H9 (cell line): ENCODE results near the gene ROBO1. TPM values are rescaled to one million over a fixed set of nuclear protein-coding genes. Genes with fewer than 3 reads are reported as not detected.

Source experiments
- DNase-seq: peaks from one replicate; pipeline ENCODE4 v3.0.0-alpha.2; 2017
- H2AFZ ChIP-seq: one replicate; pipeline ENCODE4 v1.6.1; 2013; ENCODE audit warnings: mild to moderate bottlenecking, low read length, control low read depth, moderate library complexity
- H2AK5ac ChIP-seq: 2 replicates; pipeline ENCODE4 v1.6.1; 2013; ENCODE audit warnings: low read length, control low read depth, mixed read lengths; ENCODE audit not compliant: insufficient read length
- H2BK120ac ChIP-seq: one replicate; pipeline ENCODE4 v1.6.1; 2013; ENCODE audit warnings: low read depth, mild to moderate bottlenecking, low read length, control low read depth, inconsistent platforms; ENCODE audit not compliant: poor library complexity, severe bottlenecking
- H2BK12ac ChIP-seq: 2 replicates; pipeline ENCODE4 v1.6.1; 2013; ENCODE audit warnings: low read length, control low read depth, mixed read lengths, low read depth; ENCODE audit not compliant: insufficient read length
- H2BK15ac ChIP-seq: 2 replicates; pipeline ENCODE4 v1.6.1; 2013; ENCODE audit warnings: low read depth, low read length, control low read depth
- H2BK20ac ChIP-seq: one replicate; pipeline ENCODE4 v1.6.1; 2013; ENCODE audit warnings: low read depth, mild to moderate bottlenecking, low read length, control low read depth, inconsistent platforms; ENCODE audit not compliant: poor library complexity, severe bottlenecking
- H2BK5ac ChIP-seq: 2 replicates; pipeline ENCODE4 v1.6.1; 2013; ENCODE audit warnings: low read length, control low read depth, mixed read lengths; ENCODE audit not compliant: insufficient read length
- H3K14ac ChIP-seq: 2 replicates; pipeline ENCODE4 v1.6.1; 2013; ENCODE audit warnings: low read length, control low read depth; ENCODE audit not compliant: insufficient read depth
- H3K18ac ChIP-seq: 2 replicates; pipeline ENCODE4 v1.6.1; 2013; ENCODE audit warnings: low read depth, mild to moderate bottlenecking, mixed read lengths, low read length, control low read depth; ENCODE audit not compliant: insufficient read length
- H3K23ac ChIP-seq: 2 replicates; pipeline ENCODE4 v1.6.1; 2013; ENCODE audit warnings: low read length, control low read depth, mixed read lengths, low read depth; ENCODE audit not compliant: insufficient read length
- H3K23me2 ChIP-seq: 2 replicates; pipeline ENCODE4 v1.6.1; 2013; ENCODE audit warnings: low read depth, mild to moderate bottlenecking, mixed read lengths, low read length, control low read depth; ENCODE audit not compliant: insufficient read length, poor library complexity, severe bottlenecking
- H3K27ac ChIP-seq: 2 replicates; pipeline ENCODE4 v1.5.1; 2013; ENCODE audit warnings: low read length, control low read depth, mixed read lengths, low read depth; ENCODE audit not compliant: insufficient read length
- H3K27me3 ChIP-seq: 2 replicates; pipeline ENCODE4 v1.6.1; 2013; ENCODE audit warnings: low read length, control low read depth, inconsistent platforms; ENCODE audit not compliant: insufficient read depth
- H3K4ac ChIP-seq: 2 replicates; pipeline ENCODE4 v1.6.1; 2013; ENCODE audit warnings: low read depth, mild to moderate bottlenecking, control low read depth, inconsistent platforms, low read length, moderate library complexity
- H3K4me1 ChIP-seq: 2 replicates; pipeline ENCODE4 v1.6.1; 2013; ENCODE audit warnings: low read length, control low read depth, inconsistent platforms; ENCODE audit not compliant: insufficient read depth
- H3K4me2 ChIP-seq: 2 replicates; pipeline ENCODE4 v1.6.1; 2013; ENCODE audit warnings: low read length, control low read depth, mixed read lengths; ENCODE audit not compliant: insufficient read length, insufficient read depth
- H3K56ac ChIP-seq: 2 replicates; pipeline ENCODE4 v1.6.1; 2013; ENCODE audit warnings: low read depth, mild to moderate bottlenecking, mixed read lengths, low read length, control low read depth; ENCODE audit not compliant: insufficient read length
- H3K79me1 ChIP-seq: 2 replicates; pipeline ENCODE4 v1.6.1; 2013; ENCODE audit warnings: low read depth, mild to moderate bottlenecking, moderate library complexity, low read length, control low read depth, inconsistent platforms; ENCODE audit not compliant: insufficient read depth, poor library complexity, severe bottlenecking
- H3K79me2 ChIP-seq: 2 replicates; pipeline ENCODE4 v1.6.1; 2013; ENCODE audit warnings: low read length, control low read depth, inconsistent platforms; ENCODE audit not compliant: insufficient read depth
- H3K9ac ChIP-seq: 2 replicates; pipeline ENCODE4 v1.6.1; 2013; ENCODE audit warnings: low read length, control low read depth, mixed read lengths; ENCODE audit not compliant: insufficient read length; ENCODE audit errors: extremely low read depth
- H3K9me3 ChIP-seq: one replicate; pipeline ENCODE4 v1.6.1; 2013; ENCODE audit warnings: low read depth, low read length, inconsistent platforms; ENCODE audit not compliant: control insufficient read depth
- H3T11ph ChIP-seq: one replicate; pipeline ENCODE4 v1.6.1; 2013; ENCODE audit warnings: mild to moderate bottlenecking, low read length, control low read depth, inconsistent platforms
- H4K20me1 ChIP-seq: one replicate; pipeline ENCODE4 v1.6.1; 2013; ENCODE audit not compliant: control insufficient read depth, insufficient read length, insufficient read depth
- H4K5ac ChIP-seq: 2 replicates; pipeline ENCODE4 v1.6.1; 2013; ENCODE audit warnings: low read depth, mild to moderate bottlenecking, mixed read lengths, low read length, control low read depth; ENCODE audit not compliant: insufficient read length
- H4K8ac ChIP-seq: replicated peaks from 2 replicates; pipeline ENCODE4 v1.6.1; 2013; ENCODE audit warnings: low read length, control low read depth, mixed read lengths, low read depth; ENCODE audit not compliant: insufficient read length
- H4K91ac ChIP-seq: 2 replicates; pipeline ENCODE4 v1.6.1; 2013; ENCODE audit warnings: low read depth, mild to moderate bottlenecking, moderate library complexity, mixed read lengths, low read length, control low read depth; ENCODE audit not compliant: insufficient read length
- H3K27ac Mint-ChIP-seq, 3 experiments: 2 replicates in 2 of 3; 3 replicates in 1 of 3; pipeline ENCODE4 v1.8.0; 2020 to 2021; ENCODE audit warnings: mixed read lengths in 3 of 3, mild to moderate bottlenecking in 1 of 3, moderate library complexity in 1 of 3
- H3K27me3 Mint-ChIP-seq: 2 replicates; pipeline ENCODE4 v1.8.0; 2021; ENCODE audit warnings: low read depth, mild to moderate bottlenecking, moderate library complexity, mixed read lengths
- H3K36me3 Mint-ChIP-seq, 3 experiments: 2 replicates in 2 of 3; 3 replicates in 1 of 3; pipeline ENCODE4 v1.8.0; 2020 to 2021; ENCODE audit warnings: low read depth in 3 of 3, mixed read lengths in 3 of 3; ENCODE audit not compliant: insufficient read depth in 1 of 3
- H3K4me1 Mint-ChIP-seq, 2 experiments: 2 replicates each; pipeline ENCODE4 v1.8.0; 2020; ENCODE audit warnings: mixed read lengths in 2 of 2
- H3K4me3 Mint-ChIP-seq, 2 experiments: 2 replicates in 1 of 2; 3 replicates in 1 of 2; pipeline ENCODE4 v1.8.0; 2020 to 2021; ENCODE audit warnings: mild to moderate bottlenecking in 2 of 2, mixed read lengths in 2 of 2, moderate library complexity in 1 of 2
- H3K9me3 Mint-ChIP-seq, 2 experiments: 2 replicates in 1 of 2; 3 replicates in 1 of 2; pipeline ENCODE4 v1.8.0; 2020; ENCODE audit warnings: mild to moderate bottlenecking in 2 of 2, mixed read lengths in 2 of 2, moderate library complexity in 1 of 2
- CTCF ChIP-seq: fragments of 200-600 bp; sonication (generic); conservative IDR thresholded peaks from 3 replicates; pipeline ENCODE4 v1.8.0; 2021; ENCODE audit warnings: antibody characterized with exemption, mild to moderate bottlenecking
- WGBS: extraction: QIAGEN DNeasy Blood & Tissue Kit; methylation state at CpG from one replicate; pipeline ENCODE4 v1.1.7; 2013; ENCODE audit warnings: missing lambda C conversion rate, low lambda C conversion rate, mixed read lengths; ENCODE audit not compliant: insufficient read length; ENCODE audit errors: extremely low coverage; 5-methylcytosine and 5-hydroxymethylcytosine counted together
- total RNA-seq: library from RNA; stranded (reverse); gene quantifications from 2 replicates; pipeline ENCODE4 v1.2.1, GENCODE V29; 2021

Gene ROBO1
- total RNA-seq, 1 experiment from 2014 or later: 62.7 TPM

GRCh38 chr3:78999139-78999538 is 768.7 kb downstream of the ROBO1 start:
- H2AK5ac ChIP-seq: no peak overlapping the region
- H3K27ac ChIP-seq: no peak overlapping the region
- no peak overlapping the region for H2AFZ ChIP-seq
- no peak overlapping the region for H2BK15ac ChIP-seq
- H3T11ph ChIP-seq: no peak overlapping the region
- H4K5ac ChIP-seq: no peak overlapping the region
- H3K4ac ChIP-seq: no peak overlapping the region
- H2BK5ac ChIP-seq: no peak overlapping the region
- H3K9me3 ChIP-seq: no peaks in the 10 kb centered on the region
- no peaks in the 10 kb centered on the region for H3K27me3 Mint-ChIP-seq
- no peak overlapping the region for H3K14ac ChIP-seq
- no peak for TF ChIP-seq CTCF
- peaks cover 2% of the 10 kb centered on the region; the same call in 1 of the 2 replicates for H3K4me1 ChIP-seq
- no peaks in the 10 kb centered on the region; a peak in 1 of 5 replicates for H3K9me3 Mint-ChIP-seq
- no peak overlapping the region for H2BK120ac ChIP-seq
- no peak overlapping the region for H2BK20ac ChIP-seq
- H3K9ac ChIP-seq: no peak overlapping the region
- no peak overlapping the region for H3K4me3 Mint-ChIP-seq
- H3K79me1 ChIP-seq: peaks cover 5% of the 10 kb centered on the region
- peaks cover 26 to 32% of the 10 kb centered on the region in 2 experiments for H3K4me1 Mint-ChIP-seq
- H3K23me2 ChIP-seq: no peaks in the 10 kb centered on the region
- H3K36me3 Mint-ChIP-seq: peaks cover 2 to 5% (median 3%) of the 10 kb centered on the region in 3 experiments; a peak in 4 of 7 replicates
- no peak overlapping the region for H3K4me2 ChIP-seq
- WGBS: no CpG with 5 or more reads among the region's 2 CpGs
- no peak overlapping the region for H4K8ac ChIP-seq
- peaks cover 2% of the 10 kb centered on the region; the same call in 1 of the 2 replicates for H3K79me2 ChIP-seq
- no peak overlapping the region for H3K23ac ChIP-seq
- no peaks in the 10 kb centered on the region for H4K20me1 ChIP-seq
- H3K18ac ChIP-seq: no peak overlapping the region
- no peak overlapping the region for H4K91ac ChIP-seq
- DNase-seq: no peak
- no peak overlapping the region for H3K56ac ChIP-seq
- H3K27me3 ChIP-seq: no peaks in the 10 kb centered on the region
- H2BK12ac ChIP-seq: no peak overlapping the region
- no peak overlapping the region for H3K27ac Mint-ChIP-seq
